ENCODE data around the gene DDAH2.

GRCh38 chr6:31776485-31776988 lies 47.4 kb upstream of the DDAH2 start:
- no peak for TF ChIP-seq SUZ12 (IDR thresholded peaks at IDR 0.05; ENCODE audit: extremely low read depth, insufficient read depth, insufficient read length)
- no peak for TF ChIP-seq YY1 (IDR thresholded peaks at IDR 0.05; ENCODE audit: insufficient read depth, insufficient read length)
- no peak for TF ChIP-seq ZNF274 (IDR thresholded peaks at IDR 0.05; ENCODE audit: low read depth, low read length)

All from NT2/D1 (cell line).